Activated T-cell treated with anti-CD3 and anti-CD28 coated beads, Interleukin-2, amount 50 U/mL, for 24 hours (primary cell): ENCODE measurements around the gene SHISA7.

Experiments
- DNase-seq: peaks from one replicate; pipeline ENCODE4 v3.0.0-alpha.2; 2020
- H3K27ac Mint-ChIP-seq: 2 replicates; pipeline ENCODE4 v1.8.0; 2020; ENCODE audit warnings: mild to moderate bottlenecking, mixed read lengths
- H3K27me3 Mint-ChIP-seq: 2 replicates; pipeline ENCODE4 v1.8.0; 2020; ENCODE audit warnings: mixed read lengths
- H3K36me3 Mint-ChIP-seq: 2 replicates; pipeline ENCODE4 v1.8.0; 2020; ENCODE audit warnings: low read depth, mixed read lengths
- H3K4me1 Mint-ChIP-seq: 2 replicates; pipeline ENCODE4 v1.8.0; 2020; ENCODE audit warnings: low read depth, mixed read lengths
- H3K4me3 Mint-ChIP-seq: 2 replicates; pipeline ENCODE4 v1.8.0; 2020; ENCODE audit warnings: mild to moderate bottlenecking, moderate library complexity, mixed read lengths
- H3K9me3 Mint-ChIP-seq: 2 replicates; pipeline ENCODE4 v1.8.0; 2020; ENCODE audit warnings: mixed read lengths

The SHISA7 gene

GRCh38 chr19:55443045-55443823 lies at the start of gene SHISA7:
SHISA7 (minus strand) TSS chr19:55443300; CDS start chr19:55442863, 437 bp downstream.
- no peak for DNase-seq
- Mint-ChIP-seq H3K9me3 (no peaks in the 10 kb centered on the region), H3K27ac (no peak within 1 kb of the TSS), H3K36me3 (no peaks in the 10 kb centered on the region), H3K27me3 (peaks cover 74% of the 10 kb centered on the region), H3K4me1 (peaks cover 14% of the 10 kb centered on the region), H3K4me3 (no peak within 1 kb of the TSS)

DNA sequence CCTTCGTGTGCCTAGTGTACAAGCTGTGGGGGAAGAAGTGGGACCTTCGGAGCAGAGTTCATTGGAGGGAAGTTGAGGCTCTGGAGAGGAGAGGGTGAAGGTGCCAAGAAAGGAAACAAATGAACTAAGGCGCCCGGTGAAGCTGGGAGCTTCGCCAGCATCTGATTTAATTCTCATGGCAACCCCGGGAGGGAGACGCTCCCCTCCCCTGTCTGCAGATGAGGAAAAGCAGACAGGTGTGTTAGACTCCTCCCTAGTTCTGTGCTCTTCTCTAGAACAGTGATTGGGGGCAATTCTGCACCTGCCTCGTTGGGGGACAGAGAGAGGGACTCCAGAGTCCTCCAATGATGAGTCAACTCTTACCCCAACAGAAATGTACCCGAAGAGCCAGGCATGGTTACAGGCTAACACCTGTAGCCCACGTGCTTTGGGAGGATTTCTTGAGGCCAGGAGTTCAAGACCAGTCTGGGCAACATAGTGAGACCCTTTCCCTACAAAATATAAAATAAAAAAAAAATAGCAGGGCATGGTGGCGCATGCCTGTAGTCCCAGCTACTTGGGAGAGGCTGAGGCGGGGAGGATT lies 49.4 kb upstream of the SHISA7 start:
- peaks cover 6% of the 10 kb centered on the region for H3K4me1 Mint-ChIP-seq
- H3K9me3 Mint-ChIP-seq = no peaks in the 10 kb centered on the region
- no peak for DNase-seq
- no peak overlapping the region for H3K4me3 Mint-ChIP-seq
- H3K36me3 Mint-ChIP-seq = no peaks in the 10 kb centered on the region
- H3K27me3 Mint-ChIP-seq = peaks cover 14% of the 10 kb centered on the region
- no peak overlapping the region for H3K27ac Mint-ChIP-seq

DNA sequence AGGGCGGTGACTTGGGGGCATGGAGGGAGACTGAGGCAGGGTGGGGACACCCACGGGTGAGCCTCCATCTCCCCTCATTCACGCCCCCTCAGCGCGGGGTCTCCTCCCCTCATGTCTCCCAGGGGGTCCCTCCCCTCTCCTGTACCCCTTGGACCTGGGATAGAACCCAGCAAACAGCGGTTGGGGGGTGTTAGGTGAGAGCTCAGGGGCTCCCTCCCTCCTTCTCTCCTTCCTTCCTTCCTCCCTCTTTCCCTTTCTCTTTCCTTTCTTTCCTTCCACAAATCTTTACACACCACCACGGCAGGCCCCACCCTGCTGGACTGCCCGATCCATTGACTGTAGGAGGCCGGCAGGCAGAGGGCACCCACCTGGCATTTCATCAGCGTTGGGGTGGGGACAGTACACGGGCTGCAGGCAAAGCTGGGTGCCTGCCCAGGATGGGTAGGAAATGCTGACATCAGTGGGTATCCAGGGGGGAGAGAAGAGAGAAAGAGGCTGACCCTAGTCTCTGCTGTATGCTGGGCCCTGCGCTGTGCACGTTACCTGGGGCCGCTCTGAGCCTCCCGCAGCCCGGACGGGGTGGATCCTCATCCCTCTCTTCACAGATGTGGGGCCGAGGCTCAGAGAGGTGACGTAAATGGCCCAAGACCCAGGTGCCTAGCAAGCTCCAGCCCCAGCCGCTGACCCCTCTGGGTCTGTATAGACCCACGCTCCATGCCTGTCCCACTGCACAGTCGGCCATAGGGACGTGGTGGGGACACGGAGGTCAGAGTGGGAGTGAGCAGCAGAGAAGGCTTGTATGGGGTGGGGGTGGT lies 48.7 kb upstream of the SHISA7 start:
- Mint-ChIP-seq H3K4me1 (peaks cover 13% of the 10 kb centered on the region), H3K9me3 (no peaks in the 10 kb centered on the region), H3K36me3 (no peaks in the 10 kb centered on the region), H3K27me3 (peaks cover 14% of the 10 kb centered on the region), H3K27ac (no peak overlapping the region), H3K4me3 (no peak overlapping the region)
- DNase-seq = no peak

DNA sequence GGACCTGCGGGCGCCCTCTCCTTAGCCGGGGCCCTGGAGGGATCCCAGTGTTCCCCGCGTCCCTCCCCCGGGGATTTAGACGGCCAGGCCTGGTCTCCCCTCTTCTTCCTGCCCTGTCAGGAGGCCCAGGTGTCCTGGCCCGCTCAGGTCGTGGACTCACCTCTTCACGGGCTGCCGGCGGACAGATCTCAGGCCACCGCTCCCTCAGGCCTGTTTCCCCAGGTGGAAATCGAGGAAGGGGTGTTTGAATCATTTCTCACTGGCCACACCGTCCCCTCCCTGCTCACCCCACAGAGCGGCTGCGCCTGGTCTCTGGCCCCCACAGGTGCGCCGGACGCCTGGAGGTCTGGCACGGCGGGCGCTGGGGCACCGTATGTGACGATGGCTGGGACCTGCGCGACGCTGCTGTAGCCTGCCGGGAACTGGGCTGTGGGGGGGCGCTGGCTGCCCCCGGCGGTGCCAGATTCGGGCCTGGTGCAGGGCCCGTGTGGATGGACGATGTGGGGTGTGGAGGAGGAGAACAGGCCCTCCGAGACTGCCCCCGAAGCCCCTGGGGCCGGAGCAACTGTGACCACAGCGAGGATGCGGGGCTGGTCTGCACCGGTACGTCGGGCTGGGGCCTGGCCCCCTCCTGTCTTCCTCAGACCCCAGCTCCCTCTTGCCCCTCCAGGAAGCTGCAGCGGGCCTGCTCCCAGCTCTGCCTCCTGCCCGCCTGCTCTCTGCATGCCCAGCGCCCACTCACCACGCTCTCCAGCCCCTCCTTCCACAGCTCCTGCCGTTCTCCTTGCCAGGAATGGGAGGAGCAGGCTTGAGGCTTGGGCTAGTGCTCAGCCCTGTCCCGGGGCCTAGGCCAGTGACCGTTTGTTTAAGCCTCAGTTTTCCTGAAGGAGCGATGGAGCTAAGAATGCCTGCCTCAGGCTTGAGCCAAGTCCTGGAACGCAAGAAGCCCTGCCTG lies 47.7 kb upstream of the SHISA7 start:
- H3K27me3 Mint-ChIP-seq = peaks cover 14% of the 10 kb centered on the region
- H3K36me3 Mint-ChIP-seq = peaks cover 3% of the 10 kb centered on the region
- no peak for DNase-seq
- H3K4me3 Mint-ChIP-seq = no peak overlapping the region
- no peaks in the 10 kb centered on the region for H3K9me3 Mint-ChIP-seq
- H3K4me1 Mint-ChIP-seq = peaks cover 19% of the 10 kb centered on the region
- H3K27ac Mint-ChIP-seq = no peak overlapping the region

GRCh38 chr19:55489711-55490477 lies 46.8 kb upstream of the SHISA7 start:
- H3K36me3 Mint-ChIP-seq = peaks cover 3% of the 10 kb centered on the region
- no peaks in the 10 kb centered on the region for H3K9me3 Mint-ChIP-seq
- H3K27me3 Mint-ChIP-seq = peaks cover 14% of the 10 kb centered on the region
- no peak overlapping the region for H3K27ac Mint-ChIP-seq
- H3K4me1 Mint-ChIP-seq = peaks cover 21% of the 10 kb centered on the region
- H3K4me3 Mint-ChIP-seq = no peak overlapping the region
- no peak for DNase-seq

DNA sequence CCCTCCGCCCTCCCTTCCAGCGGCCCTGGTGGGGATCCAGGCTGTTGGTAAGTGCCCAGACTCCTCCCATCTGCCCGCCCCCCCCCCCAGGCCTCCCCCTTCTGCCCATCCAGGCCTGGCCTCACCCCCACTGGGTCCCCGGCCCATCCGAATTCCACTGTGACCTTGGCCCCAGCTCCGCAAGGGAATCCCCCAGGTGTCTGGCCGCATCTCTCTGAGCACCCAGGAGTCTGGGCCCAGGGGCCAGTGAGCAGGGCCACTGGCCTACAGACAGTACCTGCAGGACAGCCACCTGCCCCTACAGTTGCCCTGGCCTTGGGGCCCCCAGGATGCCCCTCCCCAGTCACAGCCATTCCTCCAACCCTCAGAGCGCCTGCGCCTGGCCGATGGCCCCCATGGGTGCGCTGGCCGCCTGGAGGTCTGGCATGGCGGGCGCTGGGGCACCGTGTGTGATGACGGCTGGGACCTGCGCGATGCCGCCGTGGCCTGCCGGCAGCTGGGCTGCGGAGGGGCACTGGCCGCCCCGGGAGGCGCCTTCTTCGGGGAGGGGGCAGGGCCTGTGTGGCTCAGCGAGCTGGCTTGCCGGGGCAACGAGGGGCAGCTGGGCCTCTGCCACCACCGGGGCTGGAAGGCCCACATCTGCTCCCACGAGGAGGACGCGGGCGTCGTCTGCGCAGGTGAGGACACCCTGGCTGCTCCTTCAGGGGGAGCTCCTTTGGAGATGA lies 46.0 kb upstream of the SHISA7 start:
- Mint-ChIP-seq H3K4me1 (peaks cover 25% of the 10 kb centered on the region), H3K27ac (no peak overlapping the region), H3K4me3 (no peak overlapping the region), H3K36me3 (peaks cover 3% of the 10 kb centered on the region), H3K27me3 (peaks cover 14% of the 10 kb centered on the region), H3K9me3 (no peaks in the 10 kb centered on the region)
- no peak for DNase-seq

GRCh38 chr19:55487924-55488687 lies 45.0 kb upstream of the SHISA7 start, which contains the start of gene SSC5D:
SSC5D (plus strand) TSS chr19:55488436; CDS start chr19:55488590, 154 bp downstream.
- peak within 1 kb of the TSS; percentile 89 for H3K27ac Mint-ChIP-seq
- peak within 1 kb of the TSS; percentile 43 for H3K4me3 Mint-ChIP-seq
- DNase-seq = no peak
- H3K36me3 Mint-ChIP-seq = peaks cover 7% of the 10 kb centered on the region
- H3K4me1 Mint-ChIP-seq = peaks cover 26% of the 10 kb centered on the region
- peaks cover 12% of the 10 kb centered on the region for H3K27me3 Mint-ChIP-seq
- no peaks in the 10 kb centered on the region for H3K9me3 Mint-ChIP-seq

DNA sequence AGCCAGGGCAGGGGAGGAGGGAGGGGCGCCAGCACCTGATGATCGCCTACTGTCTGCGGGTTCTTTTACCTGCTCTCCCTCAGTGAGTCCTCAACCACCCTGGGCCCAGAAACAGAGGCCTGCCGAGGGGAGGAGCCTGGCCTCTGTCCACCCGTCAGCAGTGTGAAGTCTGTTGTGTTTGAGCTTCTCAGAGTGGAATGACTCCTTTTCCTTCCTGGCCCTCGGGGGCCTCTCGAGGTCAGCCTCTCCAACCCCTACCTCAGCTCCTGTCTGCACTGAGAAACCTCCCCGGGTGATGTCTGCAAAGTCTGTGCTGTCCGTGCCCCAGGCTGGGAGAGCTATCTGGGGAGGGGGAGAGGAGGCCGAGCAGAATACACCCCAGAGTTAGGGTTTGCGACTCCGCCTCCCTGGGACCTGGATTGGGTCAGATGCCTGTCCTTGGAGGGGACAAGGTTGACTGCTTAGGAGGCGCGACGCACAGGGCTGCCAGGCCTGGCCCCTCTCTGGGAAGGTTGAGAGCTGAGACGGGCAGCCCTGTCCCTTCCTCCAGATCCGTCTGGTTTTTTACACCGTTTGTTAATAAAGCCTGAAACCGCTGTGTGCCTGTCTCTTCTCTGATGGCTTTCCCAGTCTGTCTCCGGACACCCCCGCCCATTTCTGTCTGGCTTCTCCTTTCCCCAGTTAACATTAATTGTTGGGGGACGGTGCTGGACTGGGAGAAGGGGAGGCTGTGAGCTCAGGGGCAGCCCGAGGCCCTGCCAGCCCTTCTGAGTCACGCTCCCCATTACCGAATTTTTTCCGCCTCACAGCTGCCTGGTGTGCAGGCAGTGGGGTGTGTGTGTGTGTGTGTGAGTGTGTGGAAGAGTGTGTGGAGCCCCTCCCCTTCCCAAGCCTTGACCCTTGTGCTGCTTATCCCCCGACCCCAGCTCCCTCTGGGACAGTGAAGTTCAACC lies 44.1 kb upstream of the SHISA7 start:
- H3K9me3 Mint-ChIP-seq = no peaks in the 10 kb centered on the region
- H3K4me3 Mint-ChIP-seq = peak overlapping the region; percentile 43
- H3K4me1 Mint-ChIP-seq = peaks cover 26% of the 10 kb centered on the region
- H3K27ac Mint-ChIP-seq = peak overlapping the region; percentile 89
- peak; percentile 61 for DNase-seq
- peaks cover 9% of the 10 kb centered on the region for H3K27me3 Mint-ChIP-seq
- peaks cover 12% of the 10 kb centered on the region for H3K36me3 Mint-ChIP-seq

DNA sequence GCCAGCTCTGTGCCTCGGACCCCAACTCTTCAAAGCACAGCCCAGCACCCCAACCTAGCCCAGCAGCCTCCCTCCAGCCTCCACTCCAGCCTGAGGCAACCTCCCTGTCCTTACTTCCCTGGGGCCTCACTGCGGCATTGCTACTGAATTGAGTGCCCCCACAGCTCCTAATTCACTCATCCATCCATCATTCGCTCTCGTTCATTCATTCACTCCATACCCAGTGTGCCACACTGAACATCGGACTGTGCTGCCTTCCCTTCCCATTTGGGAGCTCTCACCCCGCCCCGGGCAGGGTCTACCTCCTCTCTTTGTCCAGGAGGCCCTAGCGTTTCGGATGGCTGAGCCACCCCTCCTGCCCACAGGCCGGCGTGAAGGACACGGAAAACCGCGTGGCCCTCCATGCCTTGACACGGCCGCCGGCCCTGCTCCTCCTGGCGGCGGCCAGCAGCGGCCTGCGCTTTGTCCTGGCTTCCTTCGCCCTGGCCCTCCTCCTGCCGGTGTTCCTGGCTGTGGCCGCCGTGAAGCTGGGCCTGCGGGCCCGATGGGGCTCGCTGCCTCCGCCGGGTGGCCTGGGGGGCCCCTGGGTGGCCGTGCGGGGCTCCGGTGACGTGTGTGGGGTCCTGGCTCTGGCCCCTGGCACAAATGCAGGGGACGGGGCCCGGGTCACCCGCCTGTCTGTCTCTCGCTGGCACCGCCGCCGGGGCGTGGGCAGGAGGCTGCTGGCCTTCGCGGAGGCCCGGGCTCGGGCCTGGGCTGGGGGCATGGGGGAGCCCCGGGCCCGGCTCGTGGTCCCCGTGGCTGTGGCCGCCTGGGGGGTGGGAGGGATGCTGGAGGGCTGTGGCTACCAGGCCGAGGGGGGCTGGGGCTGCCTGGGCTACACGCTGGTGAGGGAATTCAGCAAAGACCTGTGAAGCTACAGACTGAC lies 43.2 kb upstream of the SHISA7 start:
- Mint-ChIP-seq H3K27me3 (peaks cover 2% of the 10 kb centered on the region), H3K4me3 (peak overlapping the region; percentile 80), H3K4me1 (peaks cover 26% of the 10 kb centered on the region), H3K36me3 (peaks cover 15% of the 10 kb centered on the region), H3K9me3 (no peaks in the 10 kb centered on the region), H3K27ac (peak overlapping the region; percentile 89)
- DNase-seq = no peak

DNA sequence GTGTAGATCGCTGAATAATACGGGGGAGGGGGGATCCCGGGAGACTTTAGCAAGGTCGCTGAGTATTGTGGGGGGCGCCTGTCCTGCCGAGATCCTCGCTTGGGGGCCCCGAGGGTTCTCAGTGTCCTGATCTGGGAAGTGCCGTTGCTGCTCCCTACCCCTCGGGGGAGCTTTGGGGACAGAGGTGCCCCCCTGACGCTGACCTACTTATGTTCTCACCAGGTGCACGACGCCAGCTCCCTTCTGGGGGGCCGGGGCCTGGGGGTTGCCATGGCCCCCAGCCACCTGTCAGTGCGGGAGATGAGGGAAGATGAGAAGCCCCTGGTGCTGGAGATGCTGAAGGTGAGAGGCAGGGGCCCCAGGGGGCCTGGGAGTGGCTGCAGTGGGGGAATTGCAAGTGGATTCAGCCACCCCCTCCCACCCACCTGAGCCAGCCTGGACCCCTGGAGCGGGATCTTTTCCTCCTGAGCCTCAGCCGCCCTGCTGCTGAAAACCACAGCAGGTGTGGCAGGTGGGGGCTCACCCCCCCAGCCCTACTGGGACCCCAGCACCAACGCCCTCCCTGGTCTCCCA lies 42.4 kb upstream of the SHISA7 start:
- peaks cover 26% of the 10 kb centered on the region for H3K4me1 Mint-ChIP-seq
- no peak for DNase-seq
- peaks cover 18% of the 10 kb centered on the region for H3K36me3 Mint-ChIP-seq
- no peaks in the 10 kb centered on the region for H3K9me3 Mint-ChIP-seq
- no peaks in the 10 kb centered on the region for H3K27me3 Mint-ChIP-seq
- peak overlapping the region; percentile 80 for H3K4me3 Mint-ChIP-seq
- peak overlapping the region; percentile 87 for H3K27ac Mint-ChIP-seq
